ENCODE results near the gene PIK3R4. TPM values are rescaled to one million over a fixed set of nuclear protein-coding genes. Genes with fewer than 3 reads are reported as not detected.

The PIK3R4 gene
- total and polyA plus RNA-seq, 4 donors = 14.3 to 36.6 (median 22.2) TPM

GRCh38 chr3:130679218-130679617 is 67.4 kb downstream of the PIK3R4 start:
- H3K4me3 ChIP-seq (ENCODE audit: low read depth in 1 of 3, low read length in 3 of 3) = no peak overlapping the region
- WGBS = 88% methylated on average over 7 of the region's 7 CpGs
- no peak overlapping the region for H3K9ac ChIP-seq (ENCODE audit: low read depth in 1 of 2, low read length in 2 of 2)
- peaks cover 11 to 66% (median 58%) of the 10 kb centered on the region in 4 donors for H3K36me3 ChIP-seq (ENCODE audit: control insufficient read depth in 4 of 4, insufficient read depth in 3 of 4, low read depth in 1 of 4, low read length in 3 of 4)
- no peaks in the 10 kb centered on the region for H3K27me3 ChIP-seq (ENCODE audit: control insufficient read depth in 4 of 4, insufficient read depth in 4 of 4, low read length in 3 of 4)
- H3K27ac ChIP-seq (ENCODE audit: low read depth in 1 of 2, low read length in 2 of 2) = no peak overlapping the region
- H3K4me1 ChIP-seq (ENCODE audit: control insufficient read depth in 4 of 4, insufficient read depth in 4 of 4, low read length in 3 of 4) = no peaks in the 10 kb centered on the region
- DNase-seq (ENCODE audit: low spot score) = no peak
- no peaks in the 10 kb centered on the region for H3K9me3 ChIP-seq (ENCODE audit: control insufficient read depth in 4 of 4, low read length in 3 of 4)
- TF ChIP-seq JUND (IDR thresholded peaks at IDR 0.05) (no peak), GABPA (IDR thresholded peaks at IDR 0.05 in 1 of 2, conservative IDR thresholded peaks at IDR 0.05 in 1 of 2) (no peak)

- 83% methylated on average over 1 of the region's 1 CpG for WGBS
- Histone ChIP-seq H3K27me3 (ENCODE audit: control insufficient read depth in 4 of 4, insufficient read depth in 4 of 4, low read length in 3 of 4) (no peaks in the 10 kb centered on the region), H3K9ac (ENCODE audit: low read depth in 1 of 2, low read length in 2 of 2) (no peak overlapping the region), H3K27ac (ENCODE audit: low read depth in 1 of 2, low read length in 2 of 2) (no peak overlapping the region), H3K4me3 (ENCODE audit: low read depth in 1 of 3, low read length in 3 of 3) (no peak overlapping the region), H3K9me3 (ENCODE audit: control insufficient read depth in 4 of 4, low read length in 3 of 4) (no peaks in the 10 kb centered on the region), H3K36me3 (ENCODE audit: control insufficient read depth in 4 of 4, insufficient read depth in 3 of 4, low read depth in 1 of 4, low read length in 3 of 4) (peaks cover 8 to 54% (median 46%) of the 10 kb centered on the region in 4 donors), H3K4me1 (ENCODE audit: control insufficient read depth in 4 of 4, insufficient read depth in 4 of 4, low read length in 3 of 4) (no peaks in the 10 kb centered on the region)
- no peak for DNase-seq (ENCODE audit: low spot score)
- TF ChIP-seq REST (IDR thresholded peaks at IDR 0.05) = no peak
- no peak for TF ChIP-seq ATF3 (IDR thresholded peaks at IDR 0.05)
- no peak for TF ChIP-seq NR2F2 (IDR thresholded peaks at IDR 0.05)
- no peak for TF ChIP-seq GABPA (IDR thresholded peaks at IDR 0.05 in 1 of 2, conservative IDR thresholded peaks at IDR 0.05 in 1 of 2)
- no peak for TF ChIP-seq HNF4G (IDR thresholded peaks at IDR 0.05)
Observed at GRCh38 chr3:130677343-130677742, 69.3 kb downstream of the PIK3R4 start.

- Histone ChIP-seq H3K27me3 (ENCODE audit: control insufficient read depth in 4 of 4, insufficient read depth in 4 of 4, low read length in 3 of 4) (no peaks in the 10 kb centered on the region), H3K4me1 (ENCODE audit: control insufficient read depth in 4 of 4, insufficient read depth in 4 of 4, low read length in 3 of 4) (no peaks in the 10 kb centered on the region), H3K9ac (ENCODE audit: low read depth in 1 of 2, low read length in 2 of 2) (no peak overlapping the region), H3K9me3 (ENCODE audit: control insufficient read depth in 4 of 4, low read length in 3 of 4) (no peaks in the 10 kb centered on the region), H3K27ac (ENCODE audit: low read depth in 1 of 2, low read length in 2 of 2) (no peak overlapping the region), H3K36me3 (ENCODE audit: control insufficient read depth in 4 of 4, insufficient read depth in 3 of 4, low read depth in 1 of 4, low read length in 3 of 4) (peaks cover 5 to 40% (median 23%) of the 10 kb centered on the region in 4 donors), H3K4me3 (ENCODE audit: low read depth in 1 of 3, low read length in 3 of 3) (no peak overlapping the region)
- 93% methylated on average over 2 of the region's 2 CpGs for WGBS
- DNase-seq (ENCODE audit: low spot score) = no peak
- TF ChIP-seq HNF4A (conservative IDR thresholded peaks at IDR 0.05) = no peak
- TF ChIP-seq ATF3 (IDR thresholded peaks at IDR 0.05) = no peak
- TF ChIP-seq JUND (IDR thresholded peaks at IDR 0.05) = no peak
- no peak for TF ChIP-seq RAD21 (IDR thresholded peaks at IDR 0.05)
- no peak for TF ChIP-seq GABPA (IDR thresholded peaks at IDR 0.05 in 1 of 2, conservative IDR thresholded peaks at IDR 0.05 in 1 of 2)
- TF ChIP-seq SP1 (IDR thresholded peaks at IDR 0.05) = no peak
- no peak for TF ChIP-seq ZBTB33 (IDR thresholded peaks at IDR 0.05)
- TF ChIP-seq YY1 (IDR thresholded peaks at IDR 0.05) = no peak
- TF ChIP-seq TAF1 (conservative IDR thresholded peaks at IDR 0.05) = no peak
- no peak for TF ChIP-seq REST (IDR thresholded peaks at IDR 0.05)
- no peak for TF ChIP-seq RXRA (IDR thresholded peaks at IDR 0.05)
- no peak for TF ChIP-seq CTCF (IDR thresholded peaks at IDR 0.05; ENCODE audit: low read depth, low read length, missing input control)
- no peak for TF ChIP-seq HNF4G (IDR thresholded peaks at IDR 0.05)
Observed at GRCh38 chr3:130671545-130672312, 74.9 kb downstream of the PIK3R4 start.
